ENCODE measurements around the gene MMADHC.

- TF ChIP-seq, protein P1, sequence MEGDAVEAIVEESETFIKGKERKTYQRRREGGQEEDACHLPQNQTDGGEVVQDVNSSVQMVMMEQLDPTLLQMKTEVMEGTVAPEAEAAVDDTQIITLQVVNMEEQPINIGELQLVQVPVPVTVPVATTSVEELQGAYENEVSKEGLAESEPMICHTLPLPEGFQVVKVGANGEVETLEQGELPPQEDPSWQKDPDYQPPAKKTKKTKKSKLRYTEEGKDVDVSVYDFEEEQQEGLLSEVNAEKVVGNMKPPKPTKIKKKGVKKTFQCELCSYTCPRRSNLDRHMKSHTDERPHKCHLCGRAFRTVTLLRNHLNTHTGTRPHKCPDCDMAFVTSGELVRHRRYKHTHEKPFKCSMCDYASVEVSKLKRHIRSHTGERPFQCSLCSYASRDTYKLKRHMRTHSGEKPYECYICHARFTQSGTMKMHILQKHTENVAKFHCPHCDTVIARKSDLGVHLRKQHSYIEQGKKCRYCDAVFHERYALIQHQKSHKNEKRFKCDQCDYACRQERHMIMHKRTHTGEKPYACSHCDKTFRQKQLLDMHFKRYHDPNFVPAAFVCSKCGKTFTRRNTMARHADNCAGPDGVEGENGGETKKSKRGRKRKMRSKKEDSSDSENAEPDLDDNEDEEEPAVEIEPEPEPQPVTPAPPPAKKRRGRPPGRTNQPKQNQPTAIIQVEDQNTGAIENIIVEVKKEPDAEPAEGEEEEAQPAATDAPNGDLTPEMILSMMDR (IDR thresholded peaks at IDR 0.05) = no peak
- TF ChIP-seq POLR2A (IDR thresholded peaks at IDR 0.05) = no peak
Observed at GRCh38 chr2:149606251-149606811, 18.8 kb upstream of the MMADHC start.
